Measurements from ENCODE around the gene SH2B3.
"Not testable (repeated sequence)": the region's sequence is repeated elsewhere in the genome, so short reads cannot be mapped to it uniquely, and the experiment has no call there.

The SH2B3 gene

DNA sequence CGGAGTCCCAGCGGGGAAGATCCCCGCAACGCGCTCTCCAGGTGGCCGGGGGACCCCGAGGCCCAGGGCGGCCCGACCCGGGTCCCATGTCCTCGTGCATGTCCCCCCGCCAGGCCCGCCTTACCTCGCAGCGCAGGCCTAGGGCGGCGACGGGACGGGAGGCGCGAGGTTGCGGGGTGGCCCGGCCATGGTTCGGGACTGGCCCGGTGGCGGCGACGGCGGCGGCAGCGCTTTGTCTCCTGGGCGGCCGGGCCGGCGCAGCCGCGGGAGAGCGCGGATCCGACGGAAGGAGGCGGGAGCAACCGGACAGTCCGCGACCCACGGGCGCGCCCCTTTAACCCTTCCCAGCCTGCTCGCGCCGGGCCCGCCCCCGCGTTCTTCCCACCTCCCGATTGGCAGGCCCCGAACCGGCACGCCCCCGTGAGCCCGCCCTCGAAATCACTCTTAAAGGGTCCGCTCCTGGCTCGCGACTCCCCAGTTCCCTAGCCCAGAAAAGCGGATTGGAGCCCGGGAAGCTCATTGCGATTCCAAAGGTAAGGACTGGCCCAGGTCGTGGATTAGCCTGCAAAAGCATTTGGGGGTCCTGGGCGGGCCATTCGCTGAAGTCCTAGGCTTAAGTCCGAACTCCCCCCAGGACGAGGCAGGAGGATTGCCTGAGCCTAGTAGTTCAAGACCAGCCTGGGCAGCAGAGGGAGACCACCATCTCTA is 36.8 kb upstream of the SH2B3 start, which contains the start of gene PHETA1:
Gene PHETA1, minus strand, starts transcription at position 308 of the 708 bp plus-strand sequence. CDS start 5,668 bp downstream, outside the sequence.
- DNase-seq (peak; percentile 47 to 58 (median 53)), ATAC-seq (replicated peaks) (peak; percentile 89)
- H3K4me1 Mint-ChIP-seq (ENCODE audit: low read depth in 2 of 2): peaks cover 21 to 26% of the 10 kb centered on the region in 2 donors
- H3K9me3 Mint-ChIP-seq: no peaks in the 10 kb centered on the region
- peak within 1 kb of the TSS; percentile 86 to 87 for H3K4me3 Mint-ChIP-seq
- H3K36me3 Mint-ChIP-seq (ENCODE audit: insufficient read depth): peaks cover 4% of the 10 kb centered on the region
- H3K27me3 Mint-ChIP-seq: peaks cover 0 to 3% of the 10 kb centered on the region in 2 donors
- peak within 1 kb of the TSS; percentile 46 to 74 for H3K27ac Mint-ChIP-seq

DNA sequence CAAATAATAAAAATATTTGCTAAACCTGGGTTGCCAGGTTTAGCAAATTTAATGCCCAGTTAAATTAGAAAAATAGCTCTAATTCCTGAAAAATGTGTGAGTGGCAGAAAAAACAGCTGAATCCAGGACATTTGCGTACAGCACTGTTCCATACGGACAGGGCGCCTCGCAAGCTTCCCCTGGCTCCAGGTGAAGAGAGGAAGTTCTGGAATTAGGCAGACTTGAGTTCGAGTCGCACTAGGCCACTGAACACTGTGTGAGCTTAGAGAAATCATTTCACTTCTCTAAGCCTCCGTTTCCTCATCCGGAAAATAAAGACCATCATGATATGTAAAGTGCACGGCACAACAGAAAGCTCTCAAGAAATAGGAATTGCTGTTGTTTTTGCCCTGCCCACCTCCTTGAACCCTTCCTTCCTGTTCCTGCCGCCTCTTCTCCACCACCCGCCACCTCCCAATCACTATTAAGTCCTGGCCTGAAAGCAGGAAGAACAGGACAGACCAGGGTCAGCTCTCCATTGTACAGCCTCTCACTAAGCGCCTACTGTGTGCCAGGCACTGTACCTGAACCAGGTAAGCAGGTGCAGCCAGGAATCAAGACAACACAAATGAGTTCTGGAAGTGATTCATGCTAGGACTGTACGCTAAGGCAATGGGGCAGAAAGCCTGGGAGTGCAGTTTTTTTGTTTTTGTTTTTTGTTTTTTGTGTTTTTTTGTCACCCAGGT is 36.1 kb upstream of the SH2B3 start:
- H3K9me3 Mint-ChIP-seq: no peaks in the 10 kb centered on the region
- H3K27me3 Mint-ChIP-seq: peaks cover 0 to 9% of the 10 kb centered on the region in 2 donors
- peak overlapping the region; percentile 86 to 87 for H3K4me3 Mint-ChIP-seq
- DNase-seq (no peak), ATAC-seq (replicated peaks) (no peak)
- H3K36me3 Mint-ChIP-seq (ENCODE audit: insufficient read depth): peaks cover 4% of the 10 kb centered on the region
- peak overlapping the region; percentile 8 to 74 for H3K27ac Mint-ChIP-seq
- peaks cover 21 to 26% of the 10 kb centered on the region in 2 donors for H3K4me1 Mint-ChIP-seq (ENCODE audit: low read depth in 2 of 2)

DNA sequence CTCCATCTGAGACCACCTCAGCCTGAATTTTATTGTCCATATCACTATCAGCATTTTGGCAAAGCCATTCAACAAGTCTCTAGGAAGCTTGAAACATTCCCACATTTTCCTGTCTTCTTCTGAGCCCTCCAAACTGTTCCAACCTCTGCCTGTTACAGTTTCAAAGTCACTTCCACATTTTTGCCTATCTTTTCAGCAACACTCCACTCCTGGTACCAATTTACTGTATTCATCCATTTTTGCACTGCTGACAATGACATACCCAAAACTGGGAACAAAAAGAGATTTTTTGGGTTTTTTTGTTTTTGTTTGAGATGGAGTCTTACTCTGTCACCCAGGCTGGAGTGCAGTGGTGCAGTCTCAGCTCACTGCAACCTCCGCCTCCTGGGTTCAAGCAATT is 32.5 kb upstream of the SH2B3 start:
- not testable (repeated sequence) for DNase-seq; H3K27me3 Mint-ChIP-seq; H3K4me3 Mint-ChIP-seq; H3K27ac Mint-ChIP-seq; H3K9me3 Mint-ChIP-seq; H3K4me1 Mint-ChIP-seq (ENCODE audit: low read depth in 2 of 2); ATAC-seq (replicated peaks); H3K36me3 Mint-ChIP-seq (ENCODE audit: insufficient read depth)

DNA sequence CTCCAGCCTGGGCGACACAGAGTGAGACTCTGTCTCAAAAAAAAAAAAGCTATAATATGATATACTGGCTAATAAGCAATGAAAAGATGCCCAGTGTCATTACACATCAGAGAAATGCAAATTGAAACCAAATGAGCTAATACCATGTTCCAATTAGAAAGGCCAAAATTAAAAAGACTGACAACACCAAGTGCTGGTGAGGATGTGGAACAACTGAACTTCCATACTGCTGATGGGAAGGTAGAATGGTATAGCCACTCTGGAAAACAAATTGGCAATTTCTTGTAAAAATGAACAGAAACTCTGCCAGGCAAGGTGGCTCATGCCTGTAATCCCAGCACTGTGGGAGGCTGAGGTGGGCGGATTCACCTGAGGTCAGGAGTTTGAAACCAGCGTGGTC is 28.3 kb upstream of the SH2B3 start:
- no peak for DNase-seq
- H3K27me3 Mint-ChIP-seq: peaks cover 5 to 35% of the 10 kb centered on the region in 2 donors
- no peak overlapping the region for H3K4me3 Mint-ChIP-seq
- no peaks in the 10 kb centered on the region for H3K36me3 Mint-ChIP-seq (ENCODE audit: insufficient read depth)
- no peak overlapping the region for H3K27ac Mint-ChIP-seq
- H3K4me1 Mint-ChIP-seq (ENCODE audit: low read depth in 2 of 2): no peaks in the 10 kb centered on the region
- ATAC-seq (replicated peaks): no peak
- H3K9me3 Mint-ChIP-seq: no peaks in the 10 kb centered on the region

DNA sequence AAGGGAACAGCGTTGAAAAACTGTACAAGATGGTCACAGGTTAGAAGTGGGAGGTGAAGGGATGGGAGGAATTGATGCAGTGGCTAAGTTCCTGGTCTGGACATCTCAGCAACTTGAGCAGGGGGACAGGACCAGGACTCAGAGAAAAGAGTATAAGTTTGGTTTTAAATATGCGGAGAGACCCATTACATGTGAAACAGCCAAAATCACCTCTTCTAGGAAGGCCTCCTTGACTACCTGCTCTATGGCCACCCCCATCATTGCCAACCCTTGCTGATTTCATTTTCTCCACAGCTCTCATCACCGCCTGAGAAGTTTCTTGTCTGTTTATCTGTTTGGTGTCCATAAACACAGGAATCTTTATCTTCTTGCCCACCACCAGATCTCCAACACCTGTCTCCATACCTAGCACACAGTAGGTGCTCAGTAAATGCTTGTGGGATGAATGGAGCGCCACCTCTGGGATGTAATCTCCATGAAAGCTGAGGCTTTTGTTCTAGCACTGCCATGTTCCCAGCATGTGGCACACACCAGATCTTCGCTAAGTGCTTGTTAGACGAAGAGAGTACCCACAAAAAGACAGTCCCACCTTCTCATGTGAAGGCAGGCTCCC is 25.7 kb upstream of the SH2B3 start:
- Mint-ChIP-seq H3K4me3 (no peak overlapping the region), H3K36me3 (ENCODE audit: insufficient read depth) (no peaks in the 10 kb centered on the region), H3K9me3 (no peaks in the 10 kb centered on the region), H3K27me3 (peaks cover 11 to 34% of the 10 kb centered on the region in 2 donors), H3K27ac (no peak overlapping the region), H3K4me1 (ENCODE audit: low read depth in 2 of 2) (no peaks in the 10 kb centered on the region)
- ATAC-seq (replicated peaks) (no peak), DNase-seq (no peak)

DNA sequence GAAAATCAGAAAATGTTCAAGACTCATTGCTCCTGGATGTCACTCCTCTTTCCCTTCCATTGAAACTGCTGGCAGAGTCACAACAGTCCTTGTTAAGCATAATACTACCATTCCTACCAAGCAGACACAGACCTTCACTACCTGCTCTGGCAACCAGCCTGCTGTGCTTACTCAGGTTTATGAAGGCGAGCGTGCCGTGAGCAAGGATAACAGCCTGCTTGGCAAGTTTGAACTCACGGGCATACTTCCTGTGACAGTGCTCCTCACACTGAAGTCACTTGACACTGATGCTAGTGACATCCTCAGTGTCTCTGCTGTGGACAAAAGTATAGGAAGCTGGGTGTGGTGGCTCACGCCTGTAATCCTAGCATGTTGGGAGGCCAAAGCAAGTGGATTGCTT is 21.1 kb upstream of the SH2B3 start:
- DNase-seq: no peak
- Mint-ChIP-seq H3K4me3 (no peak overlapping the region), H3K9me3 (no peaks in the 10 kb centered on the region), H3K27ac (no peak overlapping the region), H3K36me3 (ENCODE audit: insufficient read depth) (no peaks in the 10 kb centered on the region), H3K4me1 (ENCODE audit: low read depth in 2 of 2) (no peaks in the 10 kb centered on the region), H3K27me3 (peaks cover 19 to 42% of the 10 kb centered on the region in 2 donors)
- no peak for ATAC-seq (replicated peaks)

DNA sequence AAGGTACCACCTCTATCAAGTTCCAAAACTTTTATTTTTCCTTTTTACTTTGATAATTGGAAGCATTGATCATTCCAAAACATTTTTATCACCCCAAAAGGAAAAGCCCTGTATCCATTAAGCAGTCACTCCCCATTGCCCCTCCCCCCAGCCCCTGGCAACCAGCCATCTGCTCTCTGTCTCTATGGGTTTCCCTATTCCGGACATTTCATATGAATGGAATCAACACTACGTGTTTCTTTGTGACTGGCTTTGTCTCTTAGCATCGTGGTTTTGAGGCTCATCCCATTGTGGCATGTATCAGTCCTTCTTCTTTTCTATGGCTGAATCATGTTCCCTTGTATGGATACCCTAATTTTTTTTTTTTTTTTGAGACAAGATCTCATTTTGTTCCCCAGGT is 18.8 kb upstream of the SH2B3 start:
- DNase-seq (no peak), ATAC-seq (replicated peaks) (no peak)
- Mint-ChIP-seq H3K9me3 (no peaks in the 10 kb centered on the region), H3K4me3 (no peak overlapping the region), H3K36me3 (ENCODE audit: insufficient read depth) (no peaks in the 10 kb centered on the region), H3K4me1 (ENCODE audit: low read depth in 2 of 2) (no peaks in the 10 kb centered on the region), H3K27ac (no peak overlapping the region), H3K27me3 (peaks cover 19 to 33% of the 10 kb centered on the region in 2 donors)

DNA sequence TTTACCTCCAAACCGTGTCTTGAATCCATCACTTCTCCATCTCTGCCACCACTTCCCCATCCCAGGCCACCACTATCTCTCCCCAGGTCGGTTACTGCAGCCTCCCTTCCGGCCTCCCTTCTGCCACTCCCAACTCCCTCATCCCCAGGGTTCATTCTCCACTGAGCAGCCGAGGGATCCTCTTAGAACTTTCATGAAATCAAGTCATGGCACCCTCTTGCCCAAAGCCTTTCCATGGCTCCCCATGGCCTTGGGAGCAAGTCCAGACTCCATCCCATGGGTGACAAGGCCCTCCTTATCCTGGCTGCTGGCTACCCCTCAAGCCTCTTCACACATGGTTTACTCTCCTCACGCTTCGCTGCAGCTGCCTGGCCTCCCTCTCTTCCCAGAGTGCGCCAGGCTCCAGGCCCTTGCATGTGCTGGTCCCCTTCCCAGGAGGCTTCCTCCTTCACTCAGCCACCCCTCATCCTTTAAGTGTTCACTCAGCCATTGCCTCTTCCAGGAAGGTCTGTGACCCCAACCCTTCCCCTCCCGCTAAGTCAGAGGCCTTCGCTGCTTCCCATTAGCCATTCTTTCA is 17.9 kb upstream of the SH2B3 start:
- Mint-ChIP-seq H3K9me3 (no peaks in the 10 kb centered on the region), H3K36me3 (ENCODE audit: insufficient read depth) (no peaks in the 10 kb centered on the region), H3K27ac (no peak overlapping the region), H3K4me1 (ENCODE audit: low read depth in 2 of 2) (no peaks in the 10 kb centered on the region), H3K27me3 (peaks cover 19 to 33% of the 10 kb centered on the region in 2 donors), H3K4me3 (no peak overlapping the region)
- no peak for ATAC-seq (replicated peaks)
- no peak for DNase-seq

DNA sequence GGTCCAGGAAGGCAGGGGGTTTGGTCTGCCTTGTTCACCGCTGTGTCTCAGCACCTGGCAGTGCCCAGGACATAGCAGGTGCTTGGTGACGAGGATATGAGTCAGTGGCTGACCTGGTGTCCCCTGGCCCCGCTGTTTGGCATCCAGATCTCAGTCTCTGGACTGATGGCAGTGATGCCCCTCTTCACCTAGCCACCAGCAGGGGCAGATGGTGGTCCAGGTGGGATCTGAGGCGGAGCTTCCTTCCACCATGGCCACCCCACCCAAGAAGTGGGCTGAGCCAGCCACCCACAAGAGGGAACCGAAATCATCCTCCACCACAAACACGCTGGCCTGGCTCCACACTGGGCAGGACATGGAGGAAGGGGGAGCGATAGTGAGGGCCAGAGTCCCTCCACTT is 16.1 kb upstream of the SH2B3 start:
- Mint-ChIP-seq H3K9me3 (no peaks in the 10 kb centered on the region), H3K27ac (no peak overlapping the region), H3K27me3 (peaks cover 17 to 28% of the 10 kb centered on the region in 2 donors), H3K4me3 (no peak overlapping the region), H3K4me1 (ENCODE audit: low read depth in 2 of 2) (no peaks in the 10 kb centered on the region), H3K36me3 (ENCODE audit: insufficient read depth) (no peaks in the 10 kb centered on the region)
- ATAC-seq (replicated peaks) (no peak), DNase-seq (no peak)

DNA sequence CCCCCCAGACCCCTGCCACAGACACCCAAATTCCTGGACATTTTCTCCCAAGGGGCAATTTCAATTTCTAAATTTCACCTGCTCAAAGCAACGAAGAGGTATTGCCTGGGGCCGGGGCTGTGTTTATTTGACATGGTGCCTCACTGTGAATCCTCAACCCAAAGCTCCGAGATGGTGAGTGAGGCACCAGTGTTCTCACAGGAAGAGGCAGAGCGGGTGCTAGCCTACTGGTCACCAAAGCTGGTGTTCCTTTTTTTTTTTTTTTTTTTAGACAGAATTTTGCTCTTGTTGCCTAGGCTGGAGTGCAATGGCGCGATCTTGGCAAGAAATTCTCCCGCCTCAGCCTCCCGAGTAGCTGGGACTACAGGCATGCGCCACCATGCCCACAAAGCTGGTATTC is 14.8 kb upstream of the SH2B3 start:
- Mint-ChIP-seq H3K4me3 (no peak overlapping the region), H3K9me3 (no peaks in the 10 kb centered on the region), H3K4me1 (ENCODE audit: low read depth in 2 of 2) (no peaks in the 10 kb centered on the region), H3K27me3 (peaks cover 8 to 18% of the 10 kb centered on the region in 2 donors), H3K27ac (no peak overlapping the region), H3K36me3 (ENCODE audit: insufficient read depth) (no peaks in the 10 kb centered on the region)
- DNase-seq: no peak
- ATAC-seq (replicated peaks): no peak

DNA sequence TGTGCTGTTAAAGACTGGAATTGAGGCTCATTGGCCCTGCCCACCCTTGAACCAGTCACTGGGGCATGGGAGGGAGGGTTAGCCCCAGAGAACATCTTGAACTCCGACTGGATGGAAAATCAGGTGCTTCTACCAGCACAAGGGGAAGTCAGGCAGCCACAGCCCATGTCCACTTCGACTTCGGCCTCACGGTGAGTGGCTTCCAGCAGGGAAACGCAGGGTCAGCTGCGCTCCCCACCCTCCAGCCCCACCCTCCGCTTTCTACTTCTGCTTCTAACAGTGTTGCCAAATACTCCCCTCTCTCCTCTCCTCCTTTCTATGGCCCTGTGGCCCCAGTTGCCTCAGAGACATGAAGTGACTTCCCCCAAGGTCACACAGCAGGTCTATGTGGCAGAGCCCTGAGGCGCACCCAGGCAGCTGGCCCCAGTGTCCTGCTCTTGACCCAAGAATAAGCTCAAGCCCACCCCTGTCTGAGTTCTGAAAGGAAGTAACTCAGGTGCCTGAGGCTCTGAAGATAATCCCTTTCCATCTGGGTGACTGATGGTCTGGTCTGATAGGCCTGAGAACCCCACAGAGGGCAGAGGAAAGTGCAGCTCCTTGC is 11.9 kb upstream of the SH2B3 start:
- DNase-seq (no peak), ATAC-seq (replicated peaks) (no peak)
- H3K27ac Mint-ChIP-seq: no peak overlapping the region
- H3K4me3 Mint-ChIP-seq: no peak overlapping the region
- H3K27me3 Mint-ChIP-seq: peaks cover 0 to 7% of the 10 kb centered on the region in 2 donors
- no peaks in the 10 kb centered on the region for H3K36me3 Mint-ChIP-seq (ENCODE audit: insufficient read depth)
- no peaks in the 10 kb centered on the region for H3K9me3 Mint-ChIP-seq
- peaks cover 3 to 6% of the 10 kb centered on the region in 2 donors for H3K4me1 Mint-ChIP-seq (ENCODE audit: low read depth in 2 of 2)

DNA sequence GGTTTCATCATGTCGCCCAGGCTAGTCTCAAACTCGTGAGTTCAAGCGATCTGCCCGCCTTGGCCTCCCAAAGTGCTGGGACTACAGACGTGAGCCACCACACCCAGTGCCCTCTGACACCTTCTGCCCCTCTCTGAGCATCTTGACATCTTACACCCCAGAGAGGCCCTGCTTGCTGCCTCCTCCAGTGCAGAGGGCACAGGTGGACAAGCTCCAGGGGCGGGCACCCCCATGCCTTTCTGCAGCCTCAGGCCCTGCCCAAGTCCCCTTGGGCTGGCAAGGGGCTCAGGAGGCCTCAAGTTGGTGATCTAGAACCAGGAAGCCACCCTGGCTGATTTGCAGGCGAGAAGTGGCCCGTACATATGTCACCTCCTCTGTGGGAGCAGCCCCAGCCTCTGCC is 11.2 kb upstream of the SH2B3 start:
- ATAC-seq (replicated peaks) (no peak), DNase-seq (no peak)
- no peak overlapping the region for H3K4me3 Mint-ChIP-seq
- peaks cover 3 to 7% of the 10 kb centered on the region in 2 donors for H3K4me1 Mint-ChIP-seq (ENCODE audit: low read depth in 2 of 2)
- H3K9me3 Mint-ChIP-seq: no peaks in the 10 kb centered on the region
- no peaks in the 10 kb centered on the region for H3K36me3 Mint-ChIP-seq (ENCODE audit: insufficient read depth)
- no peak overlapping the region for H3K27ac Mint-ChIP-seq
- peaks cover 0 to 4% of the 10 kb centered on the region in 2 donors for H3K27me3 Mint-ChIP-seq

Measured in effector memory CD8-positive, alpha-beta T cell (primary cell).